KOPT-K1 (cell line): Measurements from ENCODE around the gene DIP2C.
"Not testable (repeated sequence)": the region's sequence is repeated elsewhere in the genome, so short reads cannot be mapped to it uniquely, and the experiment has no call there.

ENCODE experiments used
- H3K27ac ChIP-seq: fragments of 200-600 bp; sonication (generic); 2 replicates; pipeline ENCODE4 v1.5.1; 2016; ENCODE audit warnings: antibody characterized with exemption, mild to moderate bottlenecking, low read depth, low read length; ENCODE audit not compliant: poor library complexity, severe bottlenecking
- H3K36me3 ChIP-seq: fragments of 200-600 bp; sonication (generic); 2 replicates; pipeline ENCODE4 v1.5.1; 2017; ENCODE audit warnings: antibody characterized with exemption, mild to moderate bottlenecking, low read length, moderate library complexity; ENCODE audit not compliant: insufficient read depth
- H3K9me3 ChIP-seq: fragments of 200-600 bp; sonication (generic); 2 replicates; pipeline ENCODE4 v1.5.1; 2017; ENCODE audit warnings: antibody characterized with exemption, low read length, mild to moderate bottlenecking; ENCODE audit not compliant: insufficient read depth, poor library complexity, severe bottlenecking

DIP2C gene

GRCh38 chr10:636769-637168 is 52.7 kb downstream of the DIP2C start:
- H3K9me3 ChIP-seq: no peaks in the 10 kb centered on the region
- no peak overlapping the region for H3K27ac ChIP-seq
- no peaks in the 10 kb centered on the region for H3K36me3 ChIP-seq

DNA sequence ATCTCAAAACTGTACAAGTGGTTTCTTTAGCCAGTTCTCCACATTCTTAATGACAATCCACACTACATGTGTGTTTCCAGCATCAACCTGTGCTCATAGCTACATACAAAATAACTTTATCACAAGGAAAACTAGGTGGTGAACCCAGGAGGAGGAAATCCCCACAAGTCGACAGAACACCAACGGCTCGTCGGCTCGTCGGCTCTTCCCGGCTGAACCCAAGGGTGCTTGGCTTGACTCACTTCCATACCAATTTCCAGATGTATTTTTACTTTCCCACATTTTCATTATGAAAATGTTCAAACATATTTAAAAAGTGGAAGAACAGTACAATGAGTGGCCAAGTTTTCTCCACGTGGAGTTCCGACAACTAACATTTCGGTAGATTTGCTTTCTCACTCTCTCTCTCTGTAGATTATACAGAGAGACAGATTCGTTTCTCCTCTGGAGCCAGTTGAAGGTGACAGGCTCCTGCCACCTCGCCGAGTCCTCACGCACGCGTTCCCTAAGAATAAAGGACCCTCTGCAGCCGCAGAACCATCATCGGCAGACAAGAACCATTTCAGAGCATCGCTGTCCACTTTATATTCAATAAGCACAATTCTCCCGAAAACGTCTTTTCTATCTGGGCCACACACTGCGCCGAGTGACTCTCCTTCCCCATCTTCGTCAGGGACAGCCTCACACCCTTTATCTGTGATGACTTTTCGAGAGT is 53.3 kb downstream of the DIP2C start:
- Histone ChIP-seq H3K27ac (no peak overlapping the region), H3K36me3 (no peaks in the 10 kb centered on the region), H3K9me3 (no peaks in the 10 kb centered on the region)

GRCh38 chr10:635088-635861 is 54.2 kb downstream of the DIP2C start:
- Histone ChIP-seq H3K27ac (no peak overlapping the region), H3K36me3 (no peaks in the 10 kb centered on the region), H3K9me3 (no peaks in the 10 kb centered on the region)

- H3K9me3 ChIP-seq: no peaks in the 10 kb centered on the region
- H3K27ac ChIP-seq: no peak overlapping the region
Measured at GRCh38 chr10:634256-634655, 55.2 kb downstream of the DIP2C start.

DNA sequence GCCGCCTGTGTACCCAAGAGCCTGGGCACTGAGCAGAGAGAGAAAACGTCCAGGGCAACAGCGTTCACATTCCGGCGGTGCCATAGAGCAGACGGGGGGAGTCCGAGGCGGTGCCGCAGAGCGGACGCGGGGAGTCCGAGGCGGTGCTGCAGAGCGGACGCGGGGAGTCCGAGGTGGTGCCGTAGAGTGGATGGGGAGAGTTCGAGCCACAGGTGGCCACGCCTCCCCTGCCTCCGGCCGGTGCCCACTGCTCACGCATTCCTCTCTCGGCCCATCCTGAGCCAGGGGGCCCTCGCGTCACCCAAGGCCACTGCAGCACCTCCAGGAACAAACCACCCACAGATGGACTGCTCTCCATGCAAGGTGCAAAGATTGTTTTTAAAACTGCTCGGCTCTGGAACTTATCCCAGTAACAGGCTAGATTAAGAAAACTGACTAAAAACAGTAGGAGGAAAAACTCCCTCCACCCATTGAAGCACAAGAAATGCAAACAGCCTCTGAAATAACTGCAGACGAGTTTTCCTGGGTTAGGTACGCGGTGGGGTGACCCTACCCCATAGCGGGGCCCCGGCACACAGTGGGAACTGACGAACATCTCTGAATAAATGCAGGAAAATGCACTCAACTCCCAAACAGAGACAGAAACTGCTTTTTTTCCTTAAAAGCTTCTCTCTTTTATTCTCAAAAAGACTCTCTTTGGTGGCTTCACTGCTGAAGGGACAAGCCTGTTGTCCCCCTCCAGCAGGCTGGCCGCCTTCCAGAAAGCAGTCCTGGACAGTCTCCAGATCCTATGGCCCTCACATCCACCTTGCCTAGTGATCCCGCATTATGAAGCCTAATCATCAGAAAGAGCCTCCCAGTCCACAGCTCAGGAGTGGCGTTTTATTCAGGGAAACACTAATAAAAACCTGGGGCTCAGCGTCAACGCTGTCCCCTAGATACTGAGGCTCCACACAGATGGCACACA is 55.9 kb downstream of the DIP2C start:
- H3K36me3 ChIP-seq: no peaks in the 10 kb centered on the region
- H3K9me3 ChIP-seq: no peaks in the 10 kb centered on the region
- no peak overlapping the region for H3K27ac ChIP-seq

More at GRCh38 chr10:634256-634655, 55.2 kb downstream of the DIP2C start:
- H3K36me3 ChIP-seq: no peaks in the 10 kb centered on the region

DNA sequence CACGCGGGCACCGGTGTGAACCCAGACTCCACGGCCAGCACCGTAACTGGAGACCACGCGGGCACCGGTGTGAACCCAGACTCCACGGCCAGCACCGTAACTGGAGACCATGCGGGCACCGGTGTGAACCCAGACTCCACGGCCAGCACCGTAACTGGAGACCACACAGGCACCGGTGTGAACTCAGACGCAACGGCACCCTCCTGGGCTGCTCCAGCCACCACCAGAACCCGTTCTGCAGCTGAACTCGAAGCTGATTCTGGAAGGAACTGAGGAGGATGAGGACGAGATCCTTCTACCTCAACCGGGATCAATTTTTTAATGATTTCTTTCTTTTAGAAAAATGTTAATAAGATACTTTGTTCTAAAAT is 56.7 kb downstream of the DIP2C start:
- H3K36me3 ChIP-seq, H3K9me3 ChIP-seq, H3K27ac ChIP-seq: not testable (repeated sequence)

- not testable (repeated sequence) for H3K27ac ChIP-seq, H3K9me3 ChIP-seq, H3K36me3 ChIP-seq
Measured at GRCh38 chr10:632155-632806, 57.2 kb downstream of the DIP2C start.

GRCh38 chr10:631266-631665 is 58.2 kb downstream of the DIP2C start:
- no peaks in the 10 kb centered on the region for H3K36me3 ChIP-seq
- no peak overlapping the region for H3K27ac ChIP-seq
- H3K9me3 ChIP-seq: no peaks in the 10 kb centered on the region

GRCh38 chr10:630581-631073 is 58.8 kb downstream of the DIP2C start:
- Histone ChIP-seq H3K36me3 (no peaks in the 10 kb centered on the region), H3K27ac (no peak overlapping the region), H3K9me3 (no peaks in the 10 kb centered on the region)

DNA sequence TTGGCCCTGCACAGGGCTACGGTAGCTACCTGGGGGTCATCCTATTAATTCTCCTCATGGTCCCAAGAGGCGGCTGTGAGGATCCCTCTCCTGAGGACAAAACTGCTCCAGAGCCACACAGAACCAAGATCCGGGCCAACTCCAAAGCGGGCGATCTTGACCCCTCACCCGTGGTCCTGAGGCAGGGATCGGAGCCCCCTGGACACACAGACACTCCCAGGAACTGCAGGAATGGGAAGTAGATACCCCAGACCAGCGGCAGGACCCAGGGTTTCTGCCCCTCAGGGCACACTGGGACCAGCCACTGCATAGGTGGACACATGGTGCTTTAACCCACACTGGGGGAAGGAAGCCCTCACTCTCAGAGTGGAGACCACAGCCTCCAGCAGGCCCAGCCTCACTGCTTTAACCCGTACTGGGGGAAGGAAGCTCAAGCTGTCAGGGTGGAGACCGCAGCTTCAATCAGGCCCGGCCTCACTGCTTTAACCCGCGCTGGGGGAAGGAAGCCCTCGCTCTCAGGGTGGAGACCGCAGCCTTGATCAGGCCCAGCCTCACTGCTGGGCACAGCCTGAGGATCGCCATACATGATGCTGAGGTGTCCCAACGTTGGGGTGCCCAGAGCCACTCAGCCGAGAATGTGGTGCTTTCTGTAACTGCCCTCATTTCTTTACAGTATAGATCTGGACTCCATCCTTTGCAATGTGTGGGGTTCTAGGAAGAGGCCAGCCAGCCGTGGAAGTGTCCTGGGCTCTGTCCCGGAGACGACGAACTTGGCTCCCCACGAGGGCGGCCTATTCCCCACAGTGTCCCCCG is 60.1 kb downstream of the DIP2C start:
- Histone ChIP-seq H3K36me3 (no peaks in the 10 kb centered on the region), H3K9me3 (no peaks in the 10 kb centered on the region), H3K27ac (no peak overlapping the region)

DNA sequence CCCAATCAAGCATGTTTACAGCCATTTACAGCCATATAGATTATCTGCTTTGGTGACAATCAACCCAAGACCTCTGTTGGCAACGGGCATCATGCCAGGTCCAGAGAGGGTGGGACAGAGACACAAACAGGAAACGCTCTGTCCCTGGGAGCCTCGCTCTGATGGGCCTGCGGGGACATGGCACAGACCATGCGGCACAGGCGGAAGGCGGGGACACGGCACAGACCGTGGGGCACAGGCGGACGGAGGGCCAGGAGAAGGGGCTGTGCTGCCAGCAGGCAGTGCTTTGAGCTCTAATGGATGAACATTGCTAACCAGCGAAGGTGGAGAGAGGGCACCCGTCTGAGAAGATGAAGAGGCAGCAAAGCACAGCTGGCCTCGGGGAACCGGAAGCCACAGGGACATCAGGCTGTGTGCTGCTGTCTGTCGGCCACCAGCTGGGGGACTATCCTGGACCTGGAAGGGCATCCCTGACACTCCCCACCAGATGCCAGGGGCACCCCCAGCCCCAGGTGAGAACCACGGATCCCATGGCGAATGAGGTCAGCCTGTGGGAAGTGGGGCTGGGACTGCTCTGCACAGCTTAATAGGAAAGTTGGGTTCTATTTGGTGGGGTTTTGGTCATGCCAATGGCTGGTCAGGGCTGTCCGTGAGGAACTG is 61.0 kb downstream of the DIP2C start:
- H3K9me3 ChIP-seq: no peaks in the 10 kb centered on the region
- H3K27ac ChIP-seq: no peak overlapping the region
- no peaks in the 10 kb centered on the region for H3K36me3 ChIP-seq

GRCh38 chr10:627032-627992 is 62.2 kb downstream of the DIP2C start:
- no peaks in the 10 kb centered on the region for H3K36me3 ChIP-seq
- no peak overlapping the region for H3K27ac ChIP-seq

More at GRCh38 chr10:627032-627992, 62.2 kb downstream of the DIP2C start:
- no peaks in the 10 kb centered on the region for H3K9me3 ChIP-seq
